CD4-positive, alpha-beta T cell treated with Interleukin-15 for 4 hours (primary cell): ENCODE data around the gene CBY2.

Experiments
- DNase-seq: peaks from one replicate; pipeline ENCODE4 v3.0.0-alpha.2; 2020; ENCODE audit warnings: low spot score

The CBY2 gene

GRCh38 chr13:45702869-45703391 lies 810 bp downstream of the CBY2 start:
- DNase-seq: no peak

- DNase-seq: no peak
Observed at GRCh38 chr13:45704211-45704739, 2.2 kb downstream of the CBY2 start.

GRCh38 chr13:45704854-45705695 lies 3.0 kb downstream of the CBY2 start:
- DNase-seq: no peak

GRCh38 chr13:45705918-45706317 lies 3.8 kb downstream of the CBY2 start:
- no peak for DNase-seq

DNA sequence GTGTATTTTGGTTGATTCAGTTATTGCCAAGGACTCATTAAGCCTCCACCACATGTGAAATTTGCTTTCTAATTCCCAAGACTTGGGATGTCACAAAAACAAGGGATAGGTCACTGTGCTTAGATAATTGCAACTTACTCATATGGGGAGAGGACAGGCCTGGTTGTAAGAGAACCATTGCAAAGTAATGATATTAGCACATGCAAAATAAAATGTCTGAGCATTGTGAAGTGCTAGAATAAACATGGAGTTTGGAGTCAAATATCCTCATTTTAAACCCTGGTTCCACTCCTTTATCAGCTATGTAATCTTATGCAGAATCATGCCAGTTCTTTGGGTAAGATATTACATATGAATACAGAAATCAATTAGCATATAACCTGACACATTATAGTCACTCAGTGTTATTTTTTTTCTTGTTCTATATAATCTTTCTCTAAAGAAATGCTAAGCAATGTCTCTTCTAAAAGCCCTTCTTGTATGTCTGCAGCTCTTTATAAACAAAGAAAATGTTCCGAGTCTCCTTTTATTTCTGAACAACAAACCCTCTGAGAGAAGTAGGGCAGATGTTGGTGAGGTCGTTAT lies 5.5 kb downstream of the CBY2 start:
- no peak for DNase-seq

GRCh38 chr13:45711951-45712350 lies 9.8 kb downstream of the CBY2 start:
- no peak for DNase-seq

DNA sequence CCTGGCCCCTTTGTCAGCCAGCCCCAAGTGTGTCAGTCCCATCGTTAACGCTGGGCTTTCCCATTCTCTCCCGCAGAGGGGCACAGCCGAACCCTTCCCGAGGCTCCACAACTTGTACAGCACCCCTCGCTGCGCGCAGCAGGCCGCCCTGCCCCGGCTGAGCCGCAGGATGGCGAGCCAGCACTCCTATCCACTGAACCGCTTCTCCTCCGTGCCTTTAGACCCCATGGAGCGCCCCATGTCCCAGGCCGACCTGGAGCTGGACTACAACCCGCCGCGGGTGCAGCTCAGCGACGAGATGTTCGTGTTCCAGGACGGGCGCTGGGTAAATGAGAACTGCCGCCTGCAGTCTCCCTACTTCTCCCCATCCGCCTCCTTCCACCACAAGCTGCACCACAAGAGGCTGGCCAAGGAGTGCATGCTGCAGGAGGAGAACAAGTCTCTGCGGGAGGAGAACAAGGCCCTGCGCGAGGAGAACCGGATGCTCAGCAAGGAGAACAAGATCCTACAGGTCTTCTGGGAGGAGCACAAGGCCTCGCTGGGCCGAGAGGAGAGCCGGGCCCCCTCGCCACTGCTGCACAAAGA lies 11.1 kb downstream of the CBY2 start:
- no peak for DNase-seq

DNA sequence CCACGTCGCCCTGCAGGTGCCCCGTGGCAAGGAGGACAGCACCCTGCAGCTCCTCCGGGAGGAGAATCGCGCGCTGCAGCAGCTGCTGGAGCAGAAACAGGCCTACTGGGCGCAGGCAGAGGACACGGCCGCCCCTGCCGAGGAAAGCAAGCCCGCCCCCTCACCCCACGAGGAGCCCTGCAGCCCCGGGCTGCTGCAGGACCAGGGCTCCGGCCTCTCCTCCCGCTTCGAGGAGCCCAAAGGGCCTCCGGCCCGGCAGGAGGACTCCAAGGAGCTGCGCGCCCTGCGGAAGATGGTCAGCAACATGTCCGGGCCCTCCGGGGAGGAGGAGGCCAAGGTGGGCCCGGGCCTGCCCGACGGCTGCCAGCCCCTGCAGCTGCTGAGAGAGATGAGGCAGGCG lies 11.6 kb downstream of the CBY2 start:
- no peak for DNase-seq

- DNase-seq: no peak
Observed at GRCh38 chr13:45714170-45714569, 12.1 kb downstream of the CBY2 start.

DNA sequence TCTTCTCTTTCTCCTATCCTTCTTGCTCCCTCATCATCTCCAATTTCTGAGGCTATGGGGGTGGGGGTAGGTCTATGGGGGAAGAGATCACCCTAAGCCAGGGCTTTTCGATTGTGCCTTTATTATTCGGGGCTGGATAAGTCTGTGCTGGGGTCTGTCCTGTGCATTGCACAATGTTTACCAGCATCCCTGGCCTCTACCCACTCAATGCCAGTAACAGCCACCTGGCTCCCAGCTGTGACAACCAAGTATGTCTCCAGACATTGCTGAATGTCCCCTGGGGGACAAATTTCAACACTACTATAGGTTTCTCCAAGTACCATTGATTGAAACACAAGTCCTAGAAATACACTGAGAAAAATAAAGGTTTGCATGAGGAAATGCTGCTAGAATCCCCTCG lies 13.2 kb downstream of the CBY2 start:
- DNase-seq: no peak

DNA sequence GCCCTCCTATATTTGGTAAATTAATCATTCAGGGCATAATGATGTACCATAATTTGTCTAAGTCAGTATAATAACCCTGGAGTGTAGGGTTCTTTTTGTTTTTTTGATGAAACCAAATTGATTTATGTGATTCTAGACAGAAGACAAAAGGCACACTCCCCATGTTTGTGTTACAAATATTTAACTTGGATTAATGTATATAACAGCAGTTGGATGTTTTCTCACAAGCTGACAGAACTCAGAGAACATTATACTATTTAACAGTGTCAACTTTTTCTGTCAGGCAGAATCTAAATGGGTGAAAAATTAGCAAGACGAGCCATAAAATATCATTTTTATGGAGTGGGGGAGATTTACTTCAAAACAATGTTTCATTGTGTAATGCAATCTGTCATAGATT lies 15.2 kb downstream of the CBY2 start:
- no peak for DNase-seq

DNA sequence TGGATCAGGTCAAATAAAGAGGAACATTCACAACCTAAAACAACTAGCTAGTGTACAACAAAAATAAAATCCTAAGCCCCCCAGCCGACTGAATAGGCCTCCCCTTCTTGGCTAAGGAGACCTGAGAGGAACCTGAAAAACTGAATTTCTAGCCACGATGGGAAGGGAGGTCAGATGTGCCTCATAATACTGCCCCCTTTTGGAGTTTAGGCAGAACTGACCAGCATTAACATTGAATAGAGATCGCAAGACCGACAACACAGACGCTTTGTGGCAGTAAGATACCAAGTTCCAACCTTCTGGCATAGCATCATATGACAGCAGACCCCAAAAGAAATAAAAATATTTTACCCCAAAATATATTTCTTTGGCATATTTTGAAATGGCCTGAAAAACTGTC lies 15.9 kb downstream of the CBY2 start:
- no peak for DNase-seq

- DNase-seq: no peak
Observed at GRCh38 chr13:45718992-45719391, 16.9 kb downstream of the CBY2 start.

- no peak for DNase-seq
Observed at GRCh38 chr13:45721203-45721731, 19.1 kb downstream of the CBY2 start.

DNA sequence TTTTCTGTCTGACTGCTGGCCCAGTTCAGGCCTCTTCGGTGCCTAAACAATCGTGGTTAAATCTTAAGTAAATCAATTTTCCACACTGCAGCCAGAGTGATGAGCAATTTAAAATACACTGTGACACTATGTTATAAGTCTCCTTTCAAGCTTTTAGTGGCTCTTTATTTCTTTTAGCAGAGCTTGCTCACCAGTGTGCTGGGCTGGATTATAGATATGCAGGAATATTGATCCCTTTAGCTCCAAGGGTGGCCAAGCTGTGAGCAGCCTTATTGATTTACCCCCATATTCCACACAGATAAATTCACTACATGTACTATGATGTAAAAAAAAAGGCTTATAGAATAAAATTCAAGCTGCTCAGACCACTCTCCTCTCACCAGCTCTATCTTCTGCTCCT lies 21.7 kb downstream of the CBY2 start:
- no peak for DNase-seq

DNA sequence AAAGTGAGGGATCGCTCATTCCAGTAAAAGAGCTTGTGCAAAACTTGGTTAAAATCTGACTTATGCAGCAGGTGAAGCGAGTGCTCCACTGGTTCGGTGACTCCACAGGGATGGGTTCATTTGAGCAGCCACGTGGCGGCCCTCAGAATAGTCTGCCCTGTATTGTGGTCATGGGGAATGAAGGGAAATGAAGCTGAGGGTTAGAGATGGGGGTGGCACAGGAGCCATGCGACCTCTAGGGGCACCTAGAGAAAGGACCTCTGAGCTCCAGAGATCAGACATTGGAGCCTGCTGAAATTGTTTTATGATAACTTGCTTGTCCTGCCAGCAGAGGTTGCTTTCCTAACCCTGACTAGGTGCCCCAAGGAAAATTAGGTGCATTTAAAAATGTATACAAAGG lies 26.6 kb downstream of the CBY2 start:
- DNase-seq: no peak

DNA sequence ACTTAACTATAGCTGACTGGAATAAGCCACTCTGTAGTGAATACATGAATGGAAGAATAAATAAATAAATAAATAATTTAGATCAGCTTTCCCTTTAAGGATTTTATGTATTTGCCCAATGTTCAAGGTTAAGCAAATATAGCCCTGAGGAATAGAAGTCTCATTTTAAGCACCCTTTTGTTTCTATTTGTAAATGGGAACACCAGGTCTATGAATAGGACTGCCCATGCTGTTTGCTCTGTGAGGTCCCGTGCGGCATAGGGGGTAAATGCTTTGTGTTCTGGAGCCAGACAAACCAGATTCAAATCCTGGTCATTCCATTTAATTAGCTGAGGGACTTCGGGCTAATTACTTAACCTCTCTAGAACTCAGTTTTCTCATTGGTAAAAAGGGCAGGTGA lies 29.3 kb downstream of the CBY2 start:
- DNase-seq: no peak

- DNase-seq: no peak
Observed at GRCh38 chr13:45732916-45733315, 30.8 kb downstream of the CBY2 start.

DNA sequence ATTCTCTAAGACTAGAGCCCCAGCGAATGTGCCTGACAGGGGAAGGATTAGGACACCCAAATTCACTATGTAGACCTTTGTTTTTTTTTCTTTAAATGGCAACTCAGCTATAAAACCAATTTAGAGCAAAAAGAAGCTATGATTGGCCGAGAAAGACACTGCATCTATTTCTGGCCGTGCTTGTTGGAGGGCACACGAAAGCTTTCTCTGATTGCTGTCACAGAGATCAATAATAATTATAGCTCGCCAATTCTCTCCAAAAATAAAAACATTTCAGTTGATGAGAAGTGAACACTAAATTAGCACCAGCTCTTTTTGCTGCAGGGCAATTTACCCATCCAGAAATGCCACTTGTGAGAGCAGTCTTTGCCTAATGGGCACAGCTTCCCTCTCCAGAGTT lies 31.2 kb downstream of the CBY2 start:
- DNase-seq: no peak

GRCh38 chr13:45737571-45738017 lies 35.5 kb downstream of the CBY2 start:
- no peak for DNase-seq

- DNase-seq: no peak
Observed at GRCh38 chr13:45742985-45743384, 40.9 kb downstream of the CBY2 start.

GRCh38 chr13:45744979-45745378 lies 42.9 kb downstream of the CBY2 start:
- no peak for DNase-seq

GRCh38 chr13:45747071-45747470 lies 45.0 kb downstream of the CBY2 start:
- no peak for DNase-seq
